ENCODE results near the gene TEX22. TPM values are rescaled to one million over a fixed set of nuclear protein-coding genes. Genes with fewer than 3 reads are reported as not detected.

Gene TEX22
- total RNA-seq, 1 experiment from 2014 or later: 0.29 TPM

DNA sequence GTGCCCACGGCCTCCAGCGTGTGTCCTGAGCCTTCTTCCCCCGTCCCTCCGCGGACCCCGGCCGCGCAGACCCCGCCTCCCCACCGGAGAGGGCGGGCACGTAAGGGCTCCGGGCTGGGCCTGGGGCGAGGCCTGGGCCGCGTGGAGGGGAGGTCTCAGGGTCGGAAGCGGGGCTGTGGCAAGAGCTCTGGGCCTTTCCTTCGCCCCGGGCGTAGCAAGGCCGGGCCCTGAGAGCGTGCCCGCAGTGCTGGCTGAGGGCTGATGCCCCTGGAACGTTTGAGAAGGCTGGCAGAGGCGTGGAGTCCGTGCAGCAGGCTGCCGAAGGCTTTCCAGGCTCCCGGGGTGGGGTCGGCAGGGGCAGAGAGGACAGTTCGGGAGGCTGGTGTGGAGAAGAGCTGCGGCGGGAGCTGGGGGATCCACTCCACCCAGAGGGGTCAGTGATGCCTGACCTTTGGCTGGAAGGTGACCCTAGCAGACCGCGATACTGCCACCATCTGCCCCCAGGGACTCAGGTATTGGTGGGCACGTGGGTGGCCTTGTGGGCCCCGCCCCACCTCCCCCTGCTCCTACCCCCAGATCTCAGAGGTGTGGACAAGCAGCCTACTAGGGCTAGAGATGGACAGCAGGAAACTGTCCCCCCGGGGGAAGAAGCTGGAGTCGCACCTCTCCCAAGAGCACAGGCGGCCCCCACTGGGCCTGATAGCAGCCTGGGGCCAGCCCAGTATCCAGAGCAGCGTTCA lies 558 bp downstream of the TEX22 start:
- DNase-seq (ENCODE audit: low read depth): peak; percentile 65

GRCh38 chr14:105399466-105399775 lies 1.1 kb downstream of the TEX22 start:
- no peak for DNase-seq (ENCODE audit: low read depth)

DNA sequence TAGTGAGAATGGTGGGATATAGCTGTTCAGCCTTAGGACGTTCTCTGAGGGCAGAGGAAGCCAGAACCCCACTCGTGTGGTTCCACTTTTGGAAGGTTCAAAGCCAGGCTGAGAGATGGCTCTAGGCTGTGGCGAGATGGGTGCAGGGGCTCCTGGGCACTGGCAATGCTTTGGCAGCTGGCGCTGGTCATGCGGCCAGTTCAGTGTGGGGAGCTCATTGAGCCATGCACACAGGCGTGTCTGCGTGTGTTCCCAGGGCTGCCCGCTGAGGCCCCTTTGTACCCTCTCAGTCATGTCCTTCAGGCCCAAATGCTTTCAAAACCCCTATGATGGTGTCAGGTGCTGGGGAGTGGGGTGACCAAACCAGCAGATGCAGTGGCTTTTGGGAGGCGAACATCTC lies 1.7 kb downstream of the TEX22 start:
- DNase-seq (ENCODE audit: low read depth): no peak

GRCh38 chr14:105401699-105402098 lies 3.4 kb downstream of the TEX22 start:
- DNase-seq (ENCODE audit: low read depth): no peak

GRCh38 chr14:105408592-105408991 lies 10.3 kb downstream of the TEX22 start:
- no peak for DNase-seq (ENCODE audit: low read depth)

DNA sequence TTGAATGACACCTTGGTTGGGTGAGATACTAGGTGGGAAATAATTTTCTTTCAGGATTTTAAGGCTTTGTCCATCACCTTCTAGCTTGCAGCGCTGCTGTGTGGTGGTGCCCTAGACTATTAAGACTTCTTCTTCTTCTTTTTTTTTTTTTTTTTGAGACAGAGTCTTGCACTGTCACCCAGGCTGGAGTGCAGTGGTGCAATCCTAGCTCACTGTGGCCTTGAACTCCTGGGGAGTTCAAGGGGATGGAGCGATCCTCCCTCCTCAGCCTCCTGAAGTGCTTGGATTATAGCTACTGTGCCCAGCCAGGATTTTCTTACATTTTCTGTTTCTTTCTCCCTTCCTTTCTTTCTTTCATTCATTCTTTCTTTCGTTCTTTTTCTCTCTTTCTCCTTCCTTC lies 11.0 kb downstream of the TEX22 start:
- no peak for DNase-seq (ENCODE audit: low read depth)

- no peak for DNase-seq (ENCODE audit: low read depth)
Measured at GRCh38 chr14:105410642-105411016, 12.3 kb downstream of the TEX22 start.

- DNase-seq (ENCODE audit: low read depth): peak; percentile 74
Measured at GRCh38 chr14:105411017-105411941, 12.9 kb downstream of the TEX22 start.

DNA sequence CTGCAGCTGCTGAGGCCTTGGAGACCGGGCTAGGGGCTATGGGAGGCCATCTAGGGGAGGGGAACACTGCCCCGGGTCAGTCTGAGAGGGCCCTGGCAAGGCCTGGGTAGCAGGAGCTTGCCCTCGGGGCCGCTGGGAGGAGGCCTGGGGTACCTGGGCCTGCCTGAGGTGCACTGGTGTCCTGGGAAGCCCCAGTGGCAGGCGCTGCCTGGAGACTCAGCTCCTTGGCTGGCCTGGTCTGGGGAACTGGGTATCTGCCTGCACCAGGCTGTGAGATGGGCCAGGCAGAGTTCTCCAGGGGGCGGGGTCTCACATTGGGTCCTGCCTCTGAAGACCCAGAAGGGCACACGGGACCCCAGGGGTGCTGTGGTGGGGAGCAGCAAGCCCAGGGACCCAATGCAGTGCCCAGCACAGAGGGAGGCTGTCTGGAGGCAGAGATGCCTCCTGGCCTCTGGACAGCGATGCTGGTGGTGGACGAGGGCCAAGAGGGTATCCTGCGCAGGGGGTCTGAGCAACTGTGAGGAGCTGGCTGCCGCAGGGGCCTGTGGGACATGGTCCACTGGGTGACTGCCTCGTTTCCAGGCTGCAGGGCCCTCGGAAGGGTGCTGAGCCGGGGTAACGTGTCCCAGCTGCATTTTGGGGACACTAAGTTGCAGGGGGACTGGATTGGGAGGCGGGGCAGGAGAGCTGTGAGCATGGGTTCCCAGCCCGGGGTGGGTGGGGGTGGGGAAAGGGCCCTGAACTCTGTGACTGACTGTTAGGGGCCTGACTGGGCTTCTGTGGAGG lies 13.8 kb downstream of the TEX22 start:
- DNase-seq (ENCODE audit: low read depth): no peak

DNA sequence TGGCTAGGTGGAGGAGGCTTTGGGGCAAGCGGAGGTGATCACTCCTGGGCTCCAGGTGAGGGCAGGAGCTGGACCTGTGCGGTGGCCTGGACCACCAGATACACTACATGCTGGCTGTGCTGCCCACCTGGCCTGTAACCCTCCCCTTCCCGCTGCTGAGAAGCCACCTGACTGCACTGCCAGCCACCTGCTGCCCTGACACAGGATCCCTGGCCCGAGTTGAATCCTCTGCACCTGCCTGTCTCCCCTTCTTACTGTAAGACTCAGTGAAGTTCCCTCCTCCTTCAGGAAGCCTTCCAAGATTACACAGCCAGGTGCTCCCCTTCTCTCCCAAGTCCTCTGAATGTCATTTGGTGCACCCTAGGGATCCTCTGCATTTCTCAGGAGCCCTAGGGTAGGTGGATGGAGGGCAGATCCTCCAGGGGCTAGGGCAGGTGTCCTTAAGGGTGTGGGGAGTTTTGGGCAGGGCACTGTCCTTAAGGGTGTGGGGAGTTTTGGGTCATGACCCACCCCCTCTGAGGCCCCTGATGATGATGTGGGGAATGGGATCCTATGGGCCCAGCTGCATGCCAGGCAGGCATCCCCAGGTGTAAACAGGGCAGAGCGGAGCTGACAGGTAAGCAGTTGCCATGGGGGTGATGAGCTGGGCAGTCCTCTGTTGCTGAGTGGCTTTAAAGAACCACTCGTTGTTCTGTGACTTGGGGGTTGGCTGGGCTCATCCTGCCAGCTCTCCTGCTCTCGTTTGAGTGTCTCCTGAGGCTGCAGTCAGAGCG lies 14.6 kb downstream of the TEX22 start:
- DNase-seq (ENCODE audit: low read depth): no peak

DNA sequence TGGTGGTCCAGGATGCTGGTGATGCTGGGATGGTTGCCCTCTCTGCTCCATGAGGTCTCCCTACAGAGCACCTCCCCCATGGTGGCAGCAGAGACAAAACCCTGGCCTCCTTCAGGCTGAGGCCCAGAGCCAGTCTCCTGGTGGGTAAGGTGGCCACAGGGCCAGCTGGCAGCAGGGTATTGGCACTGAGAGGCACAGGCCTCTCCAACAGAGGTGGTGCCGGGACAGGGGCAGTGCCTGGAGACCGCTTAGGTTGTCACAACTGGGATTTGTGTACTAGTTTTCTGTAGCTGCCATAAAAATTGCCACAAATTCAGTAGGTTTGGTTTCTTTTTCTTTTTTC lies 15.2 kb downstream of the TEX22 start:
- DNase-seq (ENCODE audit: low read depth): no peak

DNA sequence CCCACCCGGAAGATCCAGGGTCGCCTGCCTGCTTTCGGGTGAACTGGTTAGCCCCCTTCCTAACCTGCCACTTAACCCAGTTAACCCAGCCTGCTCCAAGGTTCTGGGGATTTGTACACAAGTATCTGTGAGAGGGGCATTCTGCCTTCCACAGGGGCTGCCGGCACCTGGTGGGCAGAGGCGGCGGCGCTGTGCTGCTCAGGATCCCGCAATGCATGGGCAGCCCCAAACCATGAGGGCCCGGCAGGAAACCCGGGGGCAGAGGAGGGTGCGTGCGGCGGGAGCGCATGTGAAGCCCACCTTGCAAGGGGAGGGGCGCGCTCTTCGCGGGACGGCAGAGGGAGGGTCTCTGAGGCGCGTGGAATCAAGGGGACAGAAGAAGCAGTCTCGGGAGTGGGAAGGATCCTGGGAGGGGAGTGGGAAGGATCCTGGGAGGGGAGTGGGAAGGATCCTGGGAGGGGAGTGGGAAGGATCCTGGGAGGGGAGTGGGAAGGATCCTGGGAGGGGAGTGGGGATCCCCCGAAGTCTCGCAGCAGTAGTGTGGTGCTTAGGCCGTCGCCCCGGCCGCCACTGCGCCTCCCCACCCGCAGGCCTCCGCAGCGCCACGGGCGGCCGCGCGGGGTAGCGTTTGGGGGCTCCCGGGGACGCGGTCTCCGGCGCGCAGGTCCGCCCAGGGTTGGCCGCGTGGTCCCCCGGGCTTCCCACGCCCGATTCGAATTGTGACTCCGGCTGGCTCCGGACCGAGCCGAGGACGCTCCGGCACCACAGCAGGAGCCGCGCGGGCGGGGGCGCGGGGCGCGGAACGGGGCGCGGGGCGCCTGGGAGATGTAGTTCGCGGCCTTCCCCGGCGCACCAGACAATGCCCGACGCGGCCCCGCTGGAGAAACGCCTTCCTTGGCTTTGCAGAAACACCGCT lies 16.4 kb downstream of the TEX22 start:
- DNase-seq (ENCODE audit: low read depth): peak; percentile 81

DNA sequence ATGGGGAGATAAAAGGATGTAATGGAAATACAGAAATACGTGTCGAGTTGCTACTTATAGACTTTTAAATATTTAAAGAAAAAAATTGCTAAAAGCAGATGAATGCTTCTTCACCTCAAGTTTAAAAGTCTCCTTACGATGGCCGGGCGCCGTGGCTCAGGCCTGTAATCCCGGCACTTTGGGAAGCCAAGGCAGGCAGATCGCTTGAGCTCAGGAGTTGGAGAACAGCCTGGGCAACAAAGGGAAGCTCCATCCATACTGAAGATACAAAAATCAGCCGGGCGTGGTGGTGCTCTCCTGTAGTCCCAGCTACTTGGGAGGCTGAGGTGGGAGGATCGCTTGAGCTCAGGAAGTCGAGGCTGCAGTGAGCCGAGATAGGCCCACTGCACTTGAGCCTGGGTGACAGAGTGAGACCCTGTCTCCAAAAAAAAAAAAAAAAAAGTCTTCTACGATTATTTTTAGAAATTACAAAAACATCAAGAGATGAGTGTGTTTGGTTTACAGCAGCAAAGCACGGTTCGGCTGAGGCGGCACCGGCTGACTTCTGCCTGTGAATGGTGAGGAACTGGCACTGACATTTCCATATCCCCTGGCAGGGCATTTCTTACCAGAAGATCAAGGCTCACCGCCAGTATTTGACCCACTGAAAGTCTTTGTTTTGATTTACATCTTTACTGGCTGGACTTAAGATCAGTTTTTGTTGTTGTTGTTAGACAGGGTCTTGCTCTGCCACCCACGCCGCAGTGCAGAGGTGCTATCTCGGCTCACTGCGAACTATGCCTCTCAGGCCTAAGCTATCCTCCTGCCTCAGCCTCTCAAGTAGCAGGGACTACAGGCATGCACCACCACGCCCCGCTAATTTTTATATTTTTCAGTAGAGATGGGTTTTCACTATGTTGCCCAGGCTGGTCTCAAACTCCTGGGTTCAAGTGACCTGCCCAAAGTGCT lies 17.4 kb downstream of the TEX22 start:
- no peak for DNase-seq (ENCODE audit: low read depth)

DNA sequence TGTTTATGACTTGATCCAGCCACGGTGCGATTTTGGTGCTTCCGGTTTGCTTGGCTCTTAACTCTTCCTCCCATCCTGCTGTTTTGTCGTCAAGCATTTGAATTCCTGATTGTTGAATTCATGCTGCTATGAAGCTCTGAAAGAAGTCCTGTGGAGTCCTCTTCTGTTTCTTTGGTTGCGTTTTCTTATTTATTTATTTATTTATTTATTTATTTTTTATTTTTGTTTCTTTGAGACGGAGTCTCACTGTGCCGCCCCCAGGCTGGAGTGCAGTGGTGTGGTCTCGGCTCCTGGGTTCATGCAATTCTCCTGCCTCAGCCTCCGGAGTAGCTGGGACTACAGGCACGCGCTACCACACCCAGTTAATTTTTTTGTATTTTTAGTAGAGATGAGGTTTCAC lies 18.3 kb downstream of the TEX22 start:
- no peak for DNase-seq (ENCODE audit: low read depth)

- no peak for DNase-seq (ENCODE audit: low read depth)
Measured at GRCh38 chr14:105417690-105418121, 19.4 kb downstream of the TEX22 start.

- DNase-seq (ENCODE audit: low read depth): no peak
Measured at GRCh38 chr14:105418269-105419194, 20.2 kb downstream of the TEX22 start.

- peak; percentile 72 for DNase-seq (ENCODE audit: low read depth)
Measured at GRCh38 chr14:105419195-105420091, 21.1 kb downstream of the TEX22 start, which contains the start of gene MTA1. Gene MTA1, plus strand, starts transcription at chr14:105419827. Its CDS starts 209 bp downstream, at chr14:105420036.
